Fibroblast of the aortic adventitia (primary cell): ENCODE measurements around the gene VAX1. TPM values are rescaled to one million over a fixed set of nuclear protein-coding genes. Genes with fewer than 3 reads are reported as not detected.
"Not testable (repeated sequence)": the region's sequence is repeated elsewhere in the genome, so short reads cannot be mapped to it uniquely, and the experiment has no call there.

ENCODE experiments used
- DNase-seq: peaks from one replicate; pipeline ENCODE4 v3.0.0-alpha.2; 2010; ENCODE audit warnings: low read depth
- H3K4me3 ChIP-seq: 2 replicates; pipeline ENCODE4 v1.5.1; 2011; ENCODE audit warnings: low read depth, mild to moderate bottlenecking, control low read depth, low read length, moderate library complexity
- total RNA-seq: library from RNA; depleted of rRNA; stranded (reverse); fragments of >200 nt; gene quantifications from 2 replicates; pipeline ENCODE4 v1.2.3, GENCODE V29; 2012; ENCODE audit warnings: low replicate concordance
- TF ChIP-seq, protein P1 (sequence below): IDR thresholded peaks from 2 replicates; pipeline ENCODE4 v1.5.1; 2011; ENCODE audit warnings: mild to moderate bottlenecking, low read length, control low read depth, inconsistent platforms; ENCODE audit not compliant: insufficient read depth

VAX1 gene, protein sequence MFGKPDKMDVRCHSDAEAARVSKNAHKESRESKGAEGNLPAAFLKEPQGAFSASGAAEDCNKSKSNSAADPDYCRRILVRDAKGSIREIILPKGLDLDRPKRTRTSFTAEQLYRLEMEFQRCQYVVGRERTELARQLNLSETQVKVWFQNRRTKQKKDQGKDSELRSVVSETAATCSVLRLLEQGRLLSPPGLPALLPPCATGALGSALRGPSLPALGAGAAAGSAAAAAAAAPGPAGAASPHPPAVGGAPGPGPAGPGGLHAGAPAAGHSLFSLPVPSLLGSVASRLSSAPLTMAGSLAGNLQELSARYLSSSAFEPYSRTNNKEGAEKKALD
- total RNA-seq, result not detected in 2 replicates

DNA sequence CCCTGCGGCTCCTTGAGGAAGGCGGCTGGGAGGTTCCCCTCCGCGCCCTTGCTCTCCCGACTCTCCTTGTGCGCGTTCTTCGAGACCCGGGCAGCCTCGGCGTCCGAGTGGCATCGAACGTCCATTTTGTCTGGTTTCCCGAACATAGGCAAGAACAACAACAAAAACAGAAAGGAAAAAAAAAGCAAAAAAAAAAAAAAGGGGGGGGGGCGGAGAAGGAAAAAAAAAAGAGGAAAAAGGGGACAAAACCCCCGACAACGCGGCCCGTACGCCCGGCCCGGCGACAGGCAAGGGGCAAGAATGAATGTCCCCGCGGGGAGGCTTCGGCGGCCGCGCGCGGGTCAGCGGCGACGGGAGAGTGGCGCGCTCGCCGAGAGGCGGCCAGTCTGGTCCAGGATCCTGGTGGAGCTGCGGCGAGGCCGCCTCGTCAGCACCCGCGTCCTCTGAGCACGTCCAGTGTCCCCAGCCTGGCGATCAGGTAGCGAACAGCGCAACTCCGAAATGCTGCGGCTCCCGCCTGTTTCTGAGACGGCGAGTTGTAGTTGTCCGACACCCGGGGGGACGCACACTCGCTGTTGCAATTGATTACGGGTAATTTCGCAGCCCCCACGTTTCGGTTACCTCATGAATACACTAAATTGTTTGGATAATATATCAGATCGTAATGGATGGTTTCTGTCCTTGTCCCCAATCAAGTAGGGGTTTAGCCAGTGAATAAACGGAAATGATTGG lies at the start of gene VAX1:
TSS of gene VAX1 (minus strand) at position 360 of the 732 bp plus-strand sequence. CDS start at position 146, 214 bp downstream.
- peak within 1 kb of the TSS; percentile 17 for H3K4me3 ChIP-seq
- TF ChIP-seq, protein P1, sequence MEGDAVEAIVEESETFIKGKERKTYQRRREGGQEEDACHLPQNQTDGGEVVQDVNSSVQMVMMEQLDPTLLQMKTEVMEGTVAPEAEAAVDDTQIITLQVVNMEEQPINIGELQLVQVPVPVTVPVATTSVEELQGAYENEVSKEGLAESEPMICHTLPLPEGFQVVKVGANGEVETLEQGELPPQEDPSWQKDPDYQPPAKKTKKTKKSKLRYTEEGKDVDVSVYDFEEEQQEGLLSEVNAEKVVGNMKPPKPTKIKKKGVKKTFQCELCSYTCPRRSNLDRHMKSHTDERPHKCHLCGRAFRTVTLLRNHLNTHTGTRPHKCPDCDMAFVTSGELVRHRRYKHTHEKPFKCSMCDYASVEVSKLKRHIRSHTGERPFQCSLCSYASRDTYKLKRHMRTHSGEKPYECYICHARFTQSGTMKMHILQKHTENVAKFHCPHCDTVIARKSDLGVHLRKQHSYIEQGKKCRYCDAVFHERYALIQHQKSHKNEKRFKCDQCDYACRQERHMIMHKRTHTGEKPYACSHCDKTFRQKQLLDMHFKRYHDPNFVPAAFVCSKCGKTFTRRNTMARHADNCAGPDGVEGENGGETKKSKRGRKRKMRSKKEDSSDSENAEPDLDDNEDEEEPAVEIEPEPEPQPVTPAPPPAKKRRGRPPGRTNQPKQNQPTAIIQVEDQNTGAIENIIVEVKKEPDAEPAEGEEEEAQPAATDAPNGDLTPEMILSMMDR, result no peak
- no peak for DNase-seq

DNA sequence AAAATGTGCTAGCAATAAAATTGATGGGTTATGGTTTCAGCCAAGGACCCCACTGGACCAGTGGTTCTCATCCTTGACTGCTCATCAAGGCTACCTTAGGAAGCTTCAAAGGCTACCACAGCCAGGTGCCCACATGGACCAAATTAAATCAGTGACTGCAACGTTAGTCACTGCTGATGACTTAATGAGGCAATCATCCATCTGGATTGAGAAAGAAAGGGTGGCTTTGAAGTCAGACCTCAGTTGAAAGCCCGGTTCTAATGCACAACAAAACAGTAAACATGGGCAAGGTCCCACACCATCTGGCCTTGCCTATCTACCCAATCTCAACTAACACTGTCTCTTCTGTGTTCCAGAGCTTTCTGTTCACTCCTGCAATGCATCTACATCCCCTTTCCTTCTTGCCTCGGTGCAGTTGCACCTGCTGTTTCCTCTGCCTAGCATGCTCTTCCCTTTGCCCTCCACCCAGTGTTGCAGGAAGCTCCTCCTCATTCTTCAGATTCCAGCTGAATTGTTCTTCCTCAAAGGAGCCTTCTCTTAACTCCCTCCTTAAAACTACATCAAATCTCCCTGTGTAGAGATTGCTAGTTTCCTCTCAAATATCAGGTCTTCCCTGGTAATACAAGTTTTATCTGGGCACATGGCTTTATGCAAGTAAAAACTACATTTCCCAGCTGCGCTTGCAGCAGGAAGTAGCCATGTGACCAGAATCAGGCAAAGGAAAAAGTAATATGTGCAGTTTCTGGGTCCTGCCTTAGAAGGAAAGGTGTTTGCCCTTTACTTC lies 49.0 kb upstream of the VAX1 start:
- DNase-seq, result no peak

DNA sequence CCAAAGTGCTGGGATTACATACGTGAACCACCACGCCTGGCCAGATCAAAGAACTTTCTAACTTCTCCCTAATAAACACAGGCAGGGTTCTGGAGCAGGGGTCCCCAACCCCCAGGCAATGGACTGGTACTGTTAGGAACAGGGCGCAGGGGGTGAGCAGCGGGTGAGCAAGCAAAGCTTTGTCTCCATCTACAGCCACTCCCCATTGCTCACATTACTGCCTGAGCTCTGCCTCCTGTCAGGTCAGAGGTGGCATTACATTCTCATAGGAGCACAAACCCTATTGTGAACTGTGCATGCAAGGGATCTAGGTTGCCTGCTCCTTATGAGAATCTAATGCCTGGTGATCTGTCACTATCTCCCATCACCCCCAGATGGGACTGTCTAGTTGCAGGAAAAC lies 47.7 kb upstream of the VAX1 start:
- DNase-seq, result not testable (repeated sequence)

More for the DNA sequence above, 49.0 kb upstream of the VAX1 start:
- TF ChIP-seq, protein P1, result no peak
- H3K4me3 ChIP-seq, result no peak overlapping the region

DNA sequence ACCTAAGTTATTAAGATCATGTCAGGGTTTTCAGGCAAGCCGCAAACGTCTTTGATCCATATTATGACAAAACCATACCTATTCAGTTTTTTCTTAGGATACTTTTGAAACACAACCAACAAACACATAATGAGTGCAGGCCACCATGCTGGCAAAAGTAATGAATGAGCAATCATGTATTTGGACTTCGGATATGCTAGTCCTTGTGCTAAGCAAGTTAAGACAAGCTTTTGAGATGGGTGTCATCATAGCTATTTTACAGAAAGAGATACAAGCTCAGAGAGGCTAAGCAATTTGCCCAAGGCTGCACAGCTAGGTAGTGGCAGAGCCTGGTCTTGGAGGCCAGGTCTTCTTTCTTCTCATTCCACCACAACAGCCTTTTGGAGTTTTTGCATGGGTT lies 46.8 kb upstream of the VAX1 start:
- TF ChIP-seq, protein P1, result no peak
- H3K4me3 ChIP-seq, result no peak overlapping the region
- DNase-seq, result no peak

More for the DNA sequence above, 47.7 kb upstream of the VAX1 start:
- H3K4me3 ChIP-seq, result not testable (repeated sequence)

DNA sequence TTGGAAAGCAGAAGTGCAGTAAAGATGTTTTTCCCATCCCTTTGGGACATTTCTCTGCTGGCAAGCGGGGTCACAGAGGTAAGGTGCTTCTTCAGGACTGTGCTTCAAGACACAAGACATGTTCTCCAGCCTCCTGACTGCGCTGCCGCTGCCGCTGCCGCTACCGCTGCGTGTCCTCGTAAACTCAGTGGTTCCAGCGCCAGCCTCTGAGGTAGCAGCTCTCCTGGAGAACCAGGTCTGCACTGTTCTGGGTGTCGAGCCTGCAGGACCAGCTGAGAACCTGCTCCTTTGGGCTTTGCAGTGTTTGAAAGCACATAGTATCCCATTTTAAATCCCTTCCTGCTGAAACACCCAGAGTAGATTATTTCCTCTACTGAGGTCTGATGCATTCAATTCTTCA lies 46.2 kb upstream of the VAX1 start:
- no peak for DNase-seq
- TF ChIP-seq, protein P1, result no peak
- no peak overlapping the region for H3K4me3 ChIP-seq

DNA sequence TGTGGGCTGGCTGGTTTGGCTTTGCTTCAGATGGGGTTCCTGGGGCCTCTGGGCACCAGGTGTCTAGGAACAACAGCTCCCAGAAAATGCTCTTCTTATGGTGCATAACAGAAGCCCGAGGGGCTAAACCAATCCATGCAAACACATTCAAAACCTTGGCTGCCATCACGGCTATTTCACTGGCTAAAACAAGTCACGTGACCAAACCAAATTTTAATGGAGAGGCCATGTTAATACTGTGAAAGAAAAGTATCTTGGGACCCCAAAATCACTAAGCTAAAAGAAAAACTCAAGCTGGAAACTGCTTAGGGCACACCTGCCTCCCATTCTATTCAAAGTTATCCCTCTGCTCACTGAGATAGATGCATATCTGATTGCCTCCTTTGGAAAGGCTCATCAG lies 40.1 kb upstream of the VAX1 start:
- TF ChIP-seq, protein P1, result no peak
- DNase-seq, result no peak
- no peak overlapping the region for H3K4me3 ChIP-seq
